ENCODE results near the gene ATP8A2.

- TF ChIP-seq, protein P1, sequence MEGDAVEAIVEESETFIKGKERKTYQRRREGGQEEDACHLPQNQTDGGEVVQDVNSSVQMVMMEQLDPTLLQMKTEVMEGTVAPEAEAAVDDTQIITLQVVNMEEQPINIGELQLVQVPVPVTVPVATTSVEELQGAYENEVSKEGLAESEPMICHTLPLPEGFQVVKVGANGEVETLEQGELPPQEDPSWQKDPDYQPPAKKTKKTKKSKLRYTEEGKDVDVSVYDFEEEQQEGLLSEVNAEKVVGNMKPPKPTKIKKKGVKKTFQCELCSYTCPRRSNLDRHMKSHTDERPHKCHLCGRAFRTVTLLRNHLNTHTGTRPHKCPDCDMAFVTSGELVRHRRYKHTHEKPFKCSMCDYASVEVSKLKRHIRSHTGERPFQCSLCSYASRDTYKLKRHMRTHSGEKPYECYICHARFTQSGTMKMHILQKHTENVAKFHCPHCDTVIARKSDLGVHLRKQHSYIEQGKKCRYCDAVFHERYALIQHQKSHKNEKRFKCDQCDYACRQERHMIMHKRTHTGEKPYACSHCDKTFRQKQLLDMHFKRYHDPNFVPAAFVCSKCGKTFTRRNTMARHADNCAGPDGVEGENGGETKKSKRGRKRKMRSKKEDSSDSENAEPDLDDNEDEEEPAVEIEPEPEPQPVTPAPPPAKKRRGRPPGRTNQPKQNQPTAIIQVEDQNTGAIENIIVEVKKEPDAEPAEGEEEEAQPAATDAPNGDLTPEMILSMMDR (IDR thresholded peaks at IDR 0.05) = peak; percentile 39
- TF ChIP-seq EZH2phosphoT487 (IDR thresholded peaks at IDR 0.05) (no peak), EZH2 (IDR thresholded peaks at IDR 0.05) (no peak)
Observed at GRCh38 chr13:25756912-25757311, 385.1 kb downstream of the ATP8A2 start.

All from neural progenitor cell (in vitro differentiated cells).